Fibroblast of lung (primary cell): ENCODE measurements around the gene DOK3.

Experiments used
- EZH2 ChIP-seq: IDR thresholded peaks from 2 replicates; pipeline ENCODE4 v1.5.1; 2012; ENCODE audit warnings: low read length, control low read depth, mild to moderate bottlenecking; ENCODE audit errors: missing control alignments
- TF ChIP-seq, protein P1 (sequence below), 2 donors: IDR thresholded peaks in 1 of 2; conservative IDR thresholded peaks in 1 of 2; 1 replicate in 1 of 2; 2 replicates in 1 of 2; pipeline ENCODE4 v1.5.1; 2011 to 2012; ENCODE audit warnings: low read length in 2 of 2, control low read depth in 1 of 2, inconsistent platforms in 1 of 2, low read depth in 1 of 2, mild to moderate bottlenecking in 1 of 2

DNA sequence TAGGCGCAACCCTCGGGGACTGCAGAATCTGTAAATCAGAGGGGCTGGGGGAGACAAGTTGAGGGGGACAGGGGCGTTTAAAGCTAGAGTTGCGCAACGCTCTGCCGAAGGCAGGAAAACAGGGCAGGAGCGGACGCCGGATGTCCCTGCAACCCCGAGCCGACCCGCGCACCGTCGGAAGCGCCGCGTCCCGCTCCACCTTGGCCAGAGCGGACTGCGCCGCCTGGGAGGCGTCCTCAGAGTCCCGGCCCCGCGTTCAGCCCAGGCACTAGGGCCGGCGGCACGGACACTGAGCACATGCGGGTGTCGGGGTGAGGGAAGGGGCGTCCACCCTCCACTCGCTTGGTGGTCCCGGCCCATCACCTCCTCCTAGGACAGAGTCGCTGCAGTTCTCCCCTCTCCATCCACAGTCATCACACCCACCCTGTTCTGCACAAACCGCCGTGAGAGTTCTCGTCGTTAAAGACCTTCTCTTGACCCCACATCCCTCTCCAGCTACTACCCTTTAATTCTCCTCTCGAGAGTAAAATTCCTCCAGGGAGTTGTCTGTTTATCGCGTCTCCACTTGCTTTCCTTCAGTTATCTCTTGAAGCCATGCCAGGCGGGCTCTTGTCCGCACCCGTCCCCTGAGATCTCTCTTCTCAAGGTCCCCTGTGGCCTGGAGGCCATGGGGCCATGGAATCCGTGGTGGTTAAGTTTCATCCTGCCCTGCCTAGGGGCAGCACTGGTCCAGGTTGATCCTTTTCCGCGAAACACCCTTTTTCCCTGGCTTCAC is 11.4 kb downstream of the DOK3 start:
- TF ChIP-seq, protein P1, sequence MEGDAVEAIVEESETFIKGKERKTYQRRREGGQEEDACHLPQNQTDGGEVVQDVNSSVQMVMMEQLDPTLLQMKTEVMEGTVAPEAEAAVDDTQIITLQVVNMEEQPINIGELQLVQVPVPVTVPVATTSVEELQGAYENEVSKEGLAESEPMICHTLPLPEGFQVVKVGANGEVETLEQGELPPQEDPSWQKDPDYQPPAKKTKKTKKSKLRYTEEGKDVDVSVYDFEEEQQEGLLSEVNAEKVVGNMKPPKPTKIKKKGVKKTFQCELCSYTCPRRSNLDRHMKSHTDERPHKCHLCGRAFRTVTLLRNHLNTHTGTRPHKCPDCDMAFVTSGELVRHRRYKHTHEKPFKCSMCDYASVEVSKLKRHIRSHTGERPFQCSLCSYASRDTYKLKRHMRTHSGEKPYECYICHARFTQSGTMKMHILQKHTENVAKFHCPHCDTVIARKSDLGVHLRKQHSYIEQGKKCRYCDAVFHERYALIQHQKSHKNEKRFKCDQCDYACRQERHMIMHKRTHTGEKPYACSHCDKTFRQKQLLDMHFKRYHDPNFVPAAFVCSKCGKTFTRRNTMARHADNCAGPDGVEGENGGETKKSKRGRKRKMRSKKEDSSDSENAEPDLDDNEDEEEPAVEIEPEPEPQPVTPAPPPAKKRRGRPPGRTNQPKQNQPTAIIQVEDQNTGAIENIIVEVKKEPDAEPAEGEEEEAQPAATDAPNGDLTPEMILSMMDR (conservative IDR thresholded peaks at IDR 0.05 in 1 of 2, IDR thresholded peaks at IDR 0.05 in 1 of 2; ENCODE audit: low read depth in 1 of 2, low read length in 2 of 2), result no peak
- no peak for TF ChIP-seq EZH2
